Omental fat pad (tissue), 4 donors: ENCODE measurements around the gene OPCML. TPM values are rescaled to one million over a fixed set of nuclear protein-coding genes. Genes with fewer than 3 reads are reported as not detected.

ENCODE experiments used
- ATAC-seq: fragments of 150-250 bp; one replicate; pipeline ENCODE4 v1.9.1; 2016; ENCODE audit warnings: mild to moderate bottlenecking, moderate library complexity; ENCODE audit not compliant: low FRiP score
- DNase-seq: peaks from one replicate; pipeline ENCODE4 v3.0.0-alpha.2; 2019; ENCODE audit warnings: low spot score
- total RNA-seq, 4 donors: library from RNA; depleted of rRNA; stranded (reverse); fragments of >200 nt; gene quantifications; one replicate each; pipeline ENCODE4 v1.1.0, GENCODE V29; 2016
- TF ChIP-seq, protein P1 (sequence below), 3 donors: fragments of 450-650 bp; IDR thresholded peaks; one replicate each; pipeline ENCODE4 v1.5.1; 2016 to 2017; ENCODE audit warnings: antibody characterized with exemption in 3 of 3, mild to moderate bottlenecking in 3 of 3, moderate library complexity in 2 of 3

Gene OPCML
- total RNA-seq, 4 donors from 2014 or later = 0.32 TPM; not detected in 3

DNA sequence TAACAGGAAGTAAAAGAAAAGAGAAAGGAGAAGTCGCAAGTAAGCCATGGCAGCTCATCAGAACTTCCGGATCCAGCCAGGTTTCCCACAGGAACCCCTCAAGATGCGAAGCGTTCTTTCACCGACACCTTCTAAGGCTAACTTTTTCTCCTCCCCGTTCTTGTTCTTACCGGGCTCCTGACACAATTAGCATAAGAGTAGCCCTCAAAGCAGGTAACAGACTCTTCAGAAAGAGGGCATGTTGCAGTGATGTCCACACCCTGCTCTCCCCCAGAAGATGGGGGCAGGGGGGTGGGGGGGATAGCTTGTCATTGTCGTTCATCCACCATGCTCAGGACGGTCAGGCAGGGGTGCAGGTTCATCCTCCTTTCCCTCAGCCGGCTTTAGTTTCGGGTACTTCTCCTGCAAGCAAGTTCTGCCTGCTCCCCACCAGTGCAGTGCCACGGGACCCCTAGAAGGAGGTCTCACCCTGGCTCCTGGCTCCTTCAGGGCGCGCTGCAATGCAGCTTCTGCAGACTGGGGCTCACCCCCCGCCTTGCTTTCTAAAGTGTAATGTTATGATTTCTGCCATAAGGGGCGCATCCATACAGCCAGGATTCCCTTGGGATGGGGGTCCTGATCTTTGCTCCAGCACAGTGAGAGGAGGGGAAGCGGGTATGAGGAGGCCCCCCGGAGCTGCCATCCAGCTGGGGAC, 2.3 kb downstream of the OPCML start:
- DNase-seq (no peak), ATAC-seq (no peak)
- TF ChIP-seq, protein P1, sequence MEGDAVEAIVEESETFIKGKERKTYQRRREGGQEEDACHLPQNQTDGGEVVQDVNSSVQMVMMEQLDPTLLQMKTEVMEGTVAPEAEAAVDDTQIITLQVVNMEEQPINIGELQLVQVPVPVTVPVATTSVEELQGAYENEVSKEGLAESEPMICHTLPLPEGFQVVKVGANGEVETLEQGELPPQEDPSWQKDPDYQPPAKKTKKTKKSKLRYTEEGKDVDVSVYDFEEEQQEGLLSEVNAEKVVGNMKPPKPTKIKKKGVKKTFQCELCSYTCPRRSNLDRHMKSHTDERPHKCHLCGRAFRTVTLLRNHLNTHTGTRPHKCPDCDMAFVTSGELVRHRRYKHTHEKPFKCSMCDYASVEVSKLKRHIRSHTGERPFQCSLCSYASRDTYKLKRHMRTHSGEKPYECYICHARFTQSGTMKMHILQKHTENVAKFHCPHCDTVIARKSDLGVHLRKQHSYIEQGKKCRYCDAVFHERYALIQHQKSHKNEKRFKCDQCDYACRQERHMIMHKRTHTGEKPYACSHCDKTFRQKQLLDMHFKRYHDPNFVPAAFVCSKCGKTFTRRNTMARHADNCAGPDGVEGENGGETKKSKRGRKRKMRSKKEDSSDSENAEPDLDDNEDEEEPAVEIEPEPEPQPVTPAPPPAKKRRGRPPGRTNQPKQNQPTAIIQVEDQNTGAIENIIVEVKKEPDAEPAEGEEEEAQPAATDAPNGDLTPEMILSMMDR (IDR thresholded peaks at IDR 0.05) = no peak

DNA sequence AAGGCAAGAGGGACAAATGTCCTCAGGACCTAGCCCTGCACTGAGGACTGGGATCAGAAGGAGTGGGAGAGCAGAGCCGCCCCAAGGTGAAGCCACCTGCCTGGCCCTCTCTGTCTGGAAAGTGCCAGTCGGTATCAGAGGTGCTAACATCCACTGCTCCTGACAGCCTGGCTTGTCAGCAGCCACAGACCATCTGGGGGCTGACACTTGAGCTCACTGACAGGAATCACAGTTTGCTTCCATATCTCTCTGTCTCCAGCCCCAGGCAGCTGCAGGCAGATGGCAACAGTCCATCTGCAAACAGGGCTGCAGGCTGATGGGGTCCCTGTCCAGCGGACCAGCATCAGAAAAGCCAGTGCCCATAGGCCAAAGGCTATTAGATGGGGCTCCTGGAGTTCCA, 5.5 kb downstream of the OPCML start:
- ATAC-seq (no peak), DNase-seq (no peak)
- TF ChIP-seq, protein P1 (IDR thresholded peaks at IDR 0.05) = no peak

DNA sequence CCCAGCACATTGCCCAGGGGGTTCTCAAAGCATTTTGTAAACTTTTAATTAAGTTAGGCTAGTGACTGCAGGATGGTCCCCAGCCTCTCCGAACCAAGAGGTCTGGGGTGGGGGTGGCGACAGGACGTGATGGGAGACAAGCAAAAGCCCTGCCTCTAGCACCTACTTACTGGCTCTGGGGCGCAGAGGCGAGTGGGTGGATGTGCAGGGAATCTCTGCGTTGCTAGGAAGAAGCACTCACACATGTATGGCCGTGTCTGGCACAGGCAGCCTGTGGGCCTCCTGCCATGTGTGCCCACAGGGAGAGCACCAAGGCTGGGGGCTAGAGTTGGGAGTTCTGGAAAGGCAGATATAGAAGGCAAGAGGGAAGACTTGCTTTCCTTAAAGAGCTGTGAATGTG, 6.3 kb downstream of the OPCML start:
- DNase-seq (no peak), ATAC-seq (no peak)
- TF ChIP-seq, protein P1 (IDR thresholded peaks at IDR 0.05) = no peak

DNA sequence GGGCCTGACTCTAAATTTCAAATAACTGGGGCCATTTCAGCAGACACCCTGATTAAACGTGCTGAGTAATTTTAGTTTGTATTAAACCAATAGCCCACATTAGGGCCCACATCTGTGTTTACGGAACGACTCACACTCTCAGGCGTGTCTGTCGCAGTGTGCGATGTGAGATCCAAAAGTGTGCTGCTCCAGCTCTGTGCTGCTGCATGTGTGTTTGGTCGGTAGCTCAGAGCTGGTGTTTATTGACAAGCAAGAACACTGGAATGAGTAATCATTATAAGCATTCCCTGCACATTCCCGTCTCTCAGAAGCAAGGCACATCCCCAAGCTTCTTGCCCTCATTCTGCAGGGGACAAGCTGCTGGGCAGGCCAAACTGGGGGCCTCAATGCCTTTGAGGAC, 7.8 kb downstream of the OPCML start:
- no peak for ATAC-seq
- no peak for DNase-seq
- TF ChIP-seq, protein P1 (IDR thresholded peaks at IDR 0.05) = no peak

DNA sequence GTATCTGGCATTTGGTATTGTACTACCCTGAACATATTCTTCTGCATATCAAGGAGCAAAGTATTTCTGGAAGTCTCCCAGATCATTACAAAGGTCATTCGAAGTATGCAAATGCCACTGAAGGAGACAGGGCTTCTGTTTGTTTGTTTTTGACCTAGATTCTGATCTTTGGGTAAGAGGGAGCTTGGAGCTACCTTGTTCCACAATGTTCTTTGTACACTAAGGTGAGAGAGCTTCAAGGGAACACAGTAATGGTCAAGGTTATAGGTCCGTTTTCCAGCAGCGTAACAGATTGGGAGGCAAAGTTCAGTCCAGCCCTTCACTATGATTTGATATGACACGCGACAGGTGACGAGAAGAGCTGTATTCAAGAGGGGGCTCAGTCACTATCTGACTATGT, 10.0 kb downstream of the OPCML start:
- DNase-seq (no peak), ATAC-seq (no peak)
- TF ChIP-seq, protein P1 (IDR thresholded peaks at IDR 0.05) = no peak

DNA sequence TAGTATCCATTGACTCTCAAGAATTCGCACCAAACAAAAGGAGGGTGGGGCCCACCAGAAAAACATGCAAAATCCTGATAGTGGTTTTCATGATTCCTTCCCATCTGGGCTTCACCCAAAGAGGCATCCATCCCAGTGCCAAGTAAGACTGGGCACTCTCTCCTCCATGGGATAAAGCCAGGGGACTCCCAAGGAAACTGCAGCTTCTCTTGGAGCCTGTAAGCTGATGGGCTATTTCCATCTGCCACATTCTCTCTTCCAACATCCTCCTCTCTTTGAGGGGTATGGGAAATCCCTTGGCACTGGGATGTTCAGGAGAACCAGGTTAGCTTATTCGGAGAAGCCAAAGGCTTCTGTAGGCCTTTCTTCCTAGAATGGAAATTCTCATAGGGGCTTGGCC, 10.8 kb downstream of the OPCML start:
- TF ChIP-seq, protein P1 (IDR thresholded peaks at IDR 0.05) = no peak
- DNase-seq (no peak), ATAC-seq (no peak)

DNA sequence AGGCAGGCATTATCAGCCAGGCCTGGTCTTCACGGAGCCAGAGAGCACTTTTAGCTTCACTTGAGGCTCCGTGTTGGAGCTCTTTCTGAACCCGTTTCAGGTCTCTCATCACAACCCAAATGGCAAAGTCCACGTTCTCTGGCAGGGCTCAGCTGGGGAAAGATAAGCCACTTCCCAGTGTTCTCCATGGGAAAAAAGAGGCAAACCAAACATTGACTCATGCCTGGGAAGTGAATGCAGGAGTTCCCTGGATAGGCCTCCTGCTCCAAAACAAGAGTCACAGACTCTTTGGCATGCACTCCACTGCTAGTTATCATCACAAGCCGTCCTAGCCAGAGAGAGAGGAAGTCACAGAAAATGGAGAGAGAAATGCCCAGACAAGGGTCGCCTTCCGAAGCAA, 11.6 kb downstream of the OPCML start:
- ATAC-seq (no peak), DNase-seq (no peak)
- TF ChIP-seq, protein P1 (IDR thresholded peaks at IDR 0.05) = no peak
